ENCODE results near the gene ACTR3.

Gene ACTR3

DNA sequence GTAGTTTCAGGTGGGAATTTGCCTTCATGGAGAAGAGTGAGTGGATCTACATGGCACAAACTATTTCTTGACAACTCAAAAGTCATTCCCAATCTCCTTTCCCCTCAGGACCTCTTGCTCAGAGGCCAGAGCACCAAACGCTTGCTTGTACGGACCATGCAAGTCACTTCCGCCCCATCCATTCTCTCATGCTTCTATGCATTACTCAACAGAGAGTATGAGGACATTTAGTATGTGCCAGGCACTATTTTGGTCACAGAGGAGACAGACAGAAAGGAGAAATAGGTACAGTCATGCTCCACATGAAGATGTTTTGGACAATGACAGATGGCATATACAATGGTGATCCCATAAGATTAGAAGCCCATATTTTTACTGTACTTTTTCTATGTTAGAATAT is 117.5 kb downstream of the ACTR3 start:
- DNase-seq: no peak

DNA sequence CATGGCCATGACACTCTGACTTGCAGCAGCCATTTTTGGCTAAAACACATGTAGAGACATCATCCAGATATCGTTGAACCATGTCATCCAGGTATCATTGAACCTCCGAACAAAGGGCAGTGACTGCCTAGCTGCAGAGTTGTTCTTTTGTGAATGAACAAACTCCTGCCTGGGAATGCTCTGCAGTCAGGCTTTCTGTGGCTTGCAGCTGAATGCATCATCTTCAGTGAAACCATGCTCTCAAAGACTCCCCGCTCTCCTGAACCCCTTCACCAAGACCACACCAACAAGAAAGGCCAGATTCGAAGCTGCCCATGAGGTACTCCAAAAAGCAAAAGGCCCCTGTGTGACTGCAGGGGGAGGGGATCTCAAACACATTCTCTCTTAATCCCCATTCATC is 118.8 kb downstream of the ACTR3 start:
- DNase-seq: no peak

DNA sequence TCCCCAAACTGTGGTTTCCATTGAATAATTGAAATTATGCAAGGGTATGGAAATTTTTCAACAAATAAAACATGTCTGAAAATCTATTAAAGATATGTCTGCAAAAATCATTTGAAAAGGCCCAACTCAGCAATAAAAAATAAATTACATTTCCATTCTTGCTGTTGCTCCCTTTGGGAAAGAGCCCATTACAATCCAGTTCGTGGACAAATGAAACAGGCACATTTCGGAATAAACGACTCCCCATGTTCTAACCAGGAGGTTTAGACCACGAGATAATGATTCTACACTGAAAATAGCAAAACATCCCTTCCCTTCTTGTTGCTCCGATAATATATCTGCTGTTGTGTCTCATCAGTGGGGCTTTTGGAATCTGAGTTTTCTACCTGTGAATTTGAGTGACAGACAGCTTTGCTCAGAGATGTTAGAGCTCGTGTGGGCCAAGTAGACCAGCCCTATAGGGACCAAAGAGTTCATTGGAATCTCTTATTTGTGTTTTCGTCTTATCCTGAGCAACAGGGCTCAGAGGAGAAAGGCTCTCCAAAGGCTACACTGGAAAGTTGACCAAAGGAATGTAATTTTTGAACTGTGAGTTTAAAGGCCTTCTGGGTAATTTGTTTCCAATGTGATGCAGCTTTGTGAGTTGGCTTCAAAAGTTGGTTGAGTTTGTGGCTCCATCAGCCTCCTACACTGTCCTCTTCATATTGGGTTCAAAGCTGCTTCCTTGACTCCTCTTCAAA is 119.5 kb downstream of the ACTR3 start:
- no peak for DNase-seq

GRCh38 chr2:114010001-114010400 is 120.1 kb downstream of the ACTR3 start:
- DNase-seq: no peak

GRCh38 chr2:114011713-114012112 is 121.8 kb downstream of the ACTR3 start:
- no peak for DNase-seq
